ENCODE measurements around the gene TNFSF8.

Gene TNFSF8

GRCh38 chr9:114935119-114935518 lies 4.7 kb upstream of the TNFSF8 start:
- no peak for DNase-seq

GRCh38 chr9:114932502-114932901 lies 2.1 kb upstream of the TNFSF8 start:
- no peak for DNase-seq

- no peak for DNase-seq
Observed at GRCh38 chr9:114931407-114931806, 1.0 kb upstream of the TNFSF8 start.

DNA sequence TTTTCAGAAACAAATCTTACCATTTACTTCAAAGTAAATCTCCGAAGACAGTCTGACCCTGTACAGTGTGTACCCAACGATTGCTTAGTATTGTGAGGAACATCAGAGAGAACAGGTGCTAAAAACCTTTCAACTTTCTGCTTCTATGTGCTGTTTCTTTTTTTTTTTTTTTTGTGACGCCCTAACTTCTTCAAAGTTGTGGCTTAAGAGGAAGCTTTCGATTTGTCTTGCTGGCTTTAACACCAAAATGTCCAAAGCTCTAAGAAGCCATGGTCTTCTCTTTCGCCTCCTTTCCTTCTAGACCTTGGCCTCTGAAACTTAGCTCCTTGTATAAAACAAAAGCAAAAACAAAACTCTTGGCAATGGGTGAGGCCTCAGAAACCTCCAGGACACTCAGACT lies 1.2 kb downstream of the TNFSF8 start:
- no peak for DNase-seq

DNA sequence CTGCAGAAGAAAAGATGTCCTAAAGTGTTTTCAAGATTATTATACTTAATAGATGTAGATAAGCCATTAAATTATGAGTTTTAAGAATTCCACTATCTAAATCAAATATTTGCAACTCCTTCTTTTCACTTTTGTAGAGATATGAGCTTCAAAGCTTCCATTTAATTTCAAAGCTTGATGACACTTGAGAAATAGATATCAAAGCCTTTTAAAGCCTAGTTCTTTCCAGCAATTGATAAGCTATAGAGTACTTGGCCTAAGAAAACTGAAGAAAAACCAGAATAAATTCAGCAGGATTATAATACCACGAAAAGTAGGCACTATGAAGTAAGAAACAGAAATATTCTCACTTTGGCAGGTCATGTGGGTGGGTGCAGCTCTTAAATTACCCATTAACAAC lies 1.7 kb downstream of the TNFSF8 start:
- DNase-seq = no peak

- no peak for DNase-seq
Observed at GRCh38 chr9:114928136-114928535, 2.3 kb downstream of the TNFSF8 start.

GRCh38 chr9:114925672-114926071 lies 4.7 kb downstream of the TNFSF8 start:
- no peak for DNase-seq

DNA sequence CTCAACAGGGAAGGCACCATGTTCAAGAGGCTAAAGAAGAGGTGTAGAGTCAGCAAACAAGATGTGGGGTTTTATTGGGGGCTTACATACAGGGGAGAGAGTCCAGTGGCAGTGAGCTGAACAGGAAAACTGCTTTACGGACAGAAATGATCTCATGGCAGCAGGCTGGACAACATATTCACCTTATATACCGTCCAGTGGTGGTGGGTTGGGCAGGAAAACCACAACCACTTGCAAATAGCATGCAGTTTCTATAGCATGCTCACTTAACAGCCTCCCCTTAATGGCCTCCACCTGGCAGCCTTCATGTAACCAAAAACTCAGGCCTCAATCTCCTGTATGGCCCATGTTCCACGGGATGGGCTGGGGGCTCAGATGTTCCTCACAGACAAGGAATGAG lies 5.4 kb downstream of the TNFSF8 start:
- DNase-seq = no peak

DNA sequence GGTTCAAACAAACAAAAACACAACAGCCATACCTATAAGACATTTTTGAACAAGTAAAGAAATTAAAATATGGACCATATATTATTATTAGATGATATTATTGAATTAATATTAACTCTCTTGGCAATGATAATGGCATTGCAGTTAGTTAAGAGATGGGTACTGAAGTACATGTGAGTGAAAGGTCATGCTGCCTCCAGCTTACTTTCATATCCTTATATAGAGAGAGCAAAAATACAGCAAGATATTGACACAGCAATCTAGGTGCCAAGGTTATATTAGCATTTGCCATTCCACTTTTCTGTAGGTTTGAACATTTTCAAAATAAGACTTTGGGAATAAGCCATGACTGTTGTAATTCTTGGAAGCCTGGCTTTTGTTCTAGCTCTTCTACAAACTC lies 6.1 kb downstream of the TNFSF8 start:
- no peak for DNase-seq

DNA sequence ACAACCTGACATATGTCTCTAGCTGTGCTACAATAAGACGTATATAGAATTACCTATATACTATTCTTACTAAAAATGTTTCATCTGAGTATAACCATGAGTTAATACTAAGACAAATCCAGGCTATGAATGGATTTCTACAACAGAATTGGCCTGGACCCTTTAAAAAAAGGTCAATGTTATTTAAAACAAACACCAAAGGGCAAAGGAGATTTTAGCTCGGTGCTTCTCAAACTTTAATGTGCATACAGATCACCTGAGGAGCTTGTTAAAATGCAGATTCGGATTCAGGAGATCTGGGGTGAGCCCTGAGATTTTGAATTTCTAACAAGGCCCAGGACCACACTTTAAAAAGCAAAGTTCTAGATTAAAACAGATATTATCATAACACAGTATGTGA lies 6.5 kb downstream of the TNFSF8 start:
- DNase-seq = no peak

GRCh38 chr9:114921171-114921570 lies 9.2 kb downstream of the TNFSF8 start:
- no peak for DNase-seq

GRCh38 chr9:114919611-114920010 lies 10.8 kb downstream of the TNFSF8 start:
- DNase-seq = no peak

GRCh38 chr9:114916481-114916880 lies 13.9 kb downstream of the TNFSF8 start:
- DNase-seq = no peak

GRCh38 chr9:114914139-114914538 lies 16.3 kb downstream of the TNFSF8 start:
- no peak for DNase-seq

GRCh38 chr9:114913656-114914055 lies 16.7 kb downstream of the TNFSF8 start:
- no peak for DNase-seq

DNA sequence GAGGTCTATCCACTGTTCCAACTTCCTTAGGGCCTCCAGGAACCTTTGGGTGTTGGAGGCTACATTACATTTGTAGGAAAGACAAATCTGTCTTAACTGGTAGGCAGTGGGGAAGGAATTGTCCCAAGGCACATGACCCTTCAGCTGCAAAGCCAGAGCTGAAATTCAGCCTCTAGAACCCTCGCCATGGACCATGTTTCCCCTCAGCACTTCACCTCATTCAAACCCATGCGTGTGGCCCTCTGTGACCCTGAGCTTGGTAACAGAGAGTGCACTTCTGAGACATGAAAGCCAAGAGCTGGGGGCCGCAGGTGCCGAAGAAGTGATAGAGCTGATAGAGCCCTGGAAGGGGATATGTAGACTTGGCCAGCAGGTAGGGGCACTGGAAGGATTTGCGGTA lies 17.2 kb downstream of the TNFSF8 start:
- no peak for DNase-seq

DNA sequence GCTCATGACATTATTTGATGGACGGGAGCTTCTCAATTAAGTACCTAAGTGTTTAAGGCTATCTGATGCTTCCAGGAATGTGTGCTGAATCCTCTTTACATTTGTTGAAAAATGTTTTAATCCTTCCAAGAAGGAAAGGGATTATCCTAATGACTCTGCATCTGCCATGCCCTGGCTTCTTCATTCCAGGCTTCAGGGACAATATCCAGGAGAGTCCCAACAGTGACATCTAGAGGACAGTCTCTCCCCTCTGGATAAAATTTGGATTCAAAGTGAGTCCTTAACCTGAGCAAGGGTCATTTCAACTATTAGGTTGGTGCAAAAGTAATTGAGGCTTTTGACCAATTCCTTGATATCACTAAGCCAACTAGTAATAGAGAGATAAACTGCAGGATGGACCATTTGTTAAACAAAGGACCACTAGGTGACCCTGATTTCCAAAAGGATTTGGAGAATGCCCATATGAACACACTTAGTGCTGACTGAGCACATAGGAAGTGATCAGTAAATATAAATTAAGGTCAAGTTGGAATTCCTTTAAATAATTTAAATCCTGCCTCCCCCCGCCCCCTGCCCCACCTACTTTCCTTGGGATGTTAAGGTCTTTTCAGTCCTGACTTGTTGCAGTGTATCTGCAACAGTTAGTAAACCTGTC lies 19.1 kb downstream of the TNFSF8 start:
- DNase-seq = no peak

- DNase-seq = no peak
Observed at GRCh38 chr9:114910541-114910940, 19.9 kb downstream of the TNFSF8 start.

DNA sequence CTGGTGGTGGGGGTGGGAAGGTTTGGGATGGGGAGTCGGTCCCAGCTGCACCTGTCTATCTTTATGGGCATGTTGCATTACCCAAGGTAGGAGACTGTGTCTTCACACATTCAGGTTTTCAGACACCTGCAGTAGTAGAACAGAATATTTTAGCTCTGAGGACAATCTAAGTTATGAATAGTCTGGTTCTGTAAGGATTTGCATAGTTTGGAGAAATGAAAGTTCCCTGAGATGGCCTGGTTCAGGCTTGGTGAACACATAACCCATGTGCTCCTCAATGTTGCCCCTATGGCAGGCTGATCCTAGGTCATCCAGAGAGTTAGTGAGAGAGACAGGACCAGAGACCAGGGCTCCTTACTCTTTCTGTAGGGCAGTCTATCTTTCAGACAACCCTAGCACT lies 20.7 kb downstream of the TNFSF8 start:
- no peak for DNase-seq

GRCh38 chr9:114908805-114909448 lies 21.5 kb downstream of the TNFSF8 start:
- no peak for DNase-seq

GRCh38 chr9:114908104-114908622 lies 22.2 kb downstream of the TNFSF8 start:
- peak; percentile 63 for DNase-seq

DNA sequence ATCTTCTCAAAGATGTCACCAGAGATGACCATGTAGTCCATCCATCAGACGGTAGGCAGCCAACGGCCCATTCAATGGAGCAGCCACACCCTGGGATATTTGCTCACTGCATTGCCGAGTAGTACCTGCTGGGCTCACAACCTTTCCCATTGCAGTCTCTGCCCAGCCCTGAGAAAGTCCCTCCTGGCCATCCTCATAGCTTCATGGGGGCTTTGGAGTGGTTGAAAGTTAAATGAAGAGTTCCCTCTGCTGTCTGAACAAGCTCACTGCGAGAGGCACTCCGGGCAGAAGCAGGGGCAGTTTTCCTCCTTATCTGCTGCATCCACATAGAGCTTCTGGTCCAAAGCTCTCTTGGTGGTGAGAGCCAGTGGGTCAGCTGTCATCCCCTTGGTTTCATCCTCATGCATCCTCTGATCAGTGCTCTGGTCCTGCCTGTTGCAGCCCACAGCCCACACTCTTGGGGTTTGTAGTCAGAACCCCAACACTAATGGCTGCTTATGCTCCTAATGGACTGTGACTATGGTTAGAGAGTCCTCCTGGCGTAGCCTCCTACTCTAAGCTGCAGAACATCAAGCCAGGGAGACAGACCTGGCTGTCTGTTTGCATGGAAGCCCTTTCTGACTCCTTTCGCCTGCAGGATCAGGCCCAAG lies 23.3 kb downstream of the TNFSF8 start:
- no peak for DNase-seq

- DNase-seq = peak; percentile 72
Observed at GRCh38 chr9:114905170-114905940, 25.0 kb downstream of the TNFSF8 start.
